ENCODE results near the gene CCDC124. TPM values are rescaled to one million over a fixed set of nuclear protein-coding genes. Genes with fewer than 3 reads are reported as not detected.

CCDC124 gene
- total and polyA plus RNA-seq, 7 donors, result 52.8 to 126 (median 84.2) TPM

DNA sequence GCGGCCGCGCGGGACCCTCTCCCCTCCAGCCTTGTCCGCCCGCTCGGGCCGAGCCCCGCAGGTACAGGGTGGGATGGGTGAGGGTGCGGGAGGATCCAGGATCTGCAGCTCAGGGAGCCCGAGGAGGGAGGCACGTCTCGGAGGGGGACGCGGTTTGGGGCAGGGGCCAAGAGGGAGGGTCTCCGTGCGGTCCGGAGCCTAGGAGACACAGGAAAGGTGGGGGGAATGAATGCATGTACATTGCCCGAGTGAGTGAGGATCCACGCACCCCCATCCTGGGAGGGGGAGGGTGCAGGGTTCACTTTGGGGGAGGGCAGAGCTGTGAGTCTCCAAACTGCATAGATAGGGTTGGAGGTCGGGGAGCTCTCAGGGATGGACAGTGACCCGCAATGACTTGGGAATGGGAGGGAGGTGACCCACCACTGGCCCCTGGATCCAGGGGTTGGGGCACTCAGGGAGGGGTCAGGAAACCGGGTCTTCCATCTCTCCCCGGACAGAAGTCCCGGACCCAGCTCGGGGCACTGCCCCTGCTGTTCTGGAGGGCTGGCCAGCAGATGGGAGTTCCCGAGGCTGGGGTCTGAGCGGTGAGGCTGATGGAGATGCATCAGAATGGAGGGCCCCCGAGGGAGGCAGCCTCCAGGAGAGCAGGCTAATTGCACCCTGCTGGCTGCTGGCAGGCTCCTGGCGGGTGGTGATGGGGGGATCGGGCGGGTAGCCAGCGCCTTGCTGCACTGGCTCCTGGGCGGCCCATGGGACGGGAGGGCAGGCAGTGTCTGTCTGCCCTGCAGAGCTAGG is 34.6 kb downstream of the CCDC124 start:
- intact Hi-C loops (cut with DNase I), result no loop called here
- Histone ChIP-seq H3K4me1 (peaks cover 0 to 7% (median 0%) of the 10 kb centered on the region in 4 donors), H3K9me3 (no peaks in the 10 kb centered on the region), H3K4me3 (peak overlapping the region in 2 of 4 donors; percentile 10 to 28), H3K27ac (no peak overlapping the region), H3K27me3 (peaks cover 13 to 60% (median 36%) of the 10 kb centered on the region in 3 donors), H3K36me3 (no peaks in the 10 kb centered on the region)
- DNase-seq, result no peak
- WGBS, 2 donors, result 14 to 17% methylated on average over 35 of the region's 35 CpGs
- no peak for TF ChIP-seq POLR2AphosphoS5 (IDR thresholded peaks at IDR 0.05)
- no peak for TF ChIP-seq POLR2A (IDR thresholded peaks at IDR 0.05)
- TF ChIP-seq, protein P1, sequence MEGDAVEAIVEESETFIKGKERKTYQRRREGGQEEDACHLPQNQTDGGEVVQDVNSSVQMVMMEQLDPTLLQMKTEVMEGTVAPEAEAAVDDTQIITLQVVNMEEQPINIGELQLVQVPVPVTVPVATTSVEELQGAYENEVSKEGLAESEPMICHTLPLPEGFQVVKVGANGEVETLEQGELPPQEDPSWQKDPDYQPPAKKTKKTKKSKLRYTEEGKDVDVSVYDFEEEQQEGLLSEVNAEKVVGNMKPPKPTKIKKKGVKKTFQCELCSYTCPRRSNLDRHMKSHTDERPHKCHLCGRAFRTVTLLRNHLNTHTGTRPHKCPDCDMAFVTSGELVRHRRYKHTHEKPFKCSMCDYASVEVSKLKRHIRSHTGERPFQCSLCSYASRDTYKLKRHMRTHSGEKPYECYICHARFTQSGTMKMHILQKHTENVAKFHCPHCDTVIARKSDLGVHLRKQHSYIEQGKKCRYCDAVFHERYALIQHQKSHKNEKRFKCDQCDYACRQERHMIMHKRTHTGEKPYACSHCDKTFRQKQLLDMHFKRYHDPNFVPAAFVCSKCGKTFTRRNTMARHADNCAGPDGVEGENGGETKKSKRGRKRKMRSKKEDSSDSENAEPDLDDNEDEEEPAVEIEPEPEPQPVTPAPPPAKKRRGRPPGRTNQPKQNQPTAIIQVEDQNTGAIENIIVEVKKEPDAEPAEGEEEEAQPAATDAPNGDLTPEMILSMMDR (IDR thresholded peaks at IDR 0.05), result no peak
- no peak for TF ChIP-seq EP300 (IDR thresholded peaks at IDR 0.05)

- 62 to 77% methylated on average over 4 of the region's 4 CpGs for WGBS, 2 donors
- Histone ChIP-seq H3K9me3 (no peaks in the 10 kb centered on the region), H3K27ac (no peak overlapping the region), H3K27me3 (peaks cover 13 to 56% (median 36%) of the 10 kb centered on the region in 3 donors), H3K4me3 (no peak overlapping the region), H3K4me1 (peaks cover 0 to 7% (median 0%) of the 10 kb centered on the region in 4 donors), H3K36me3 (no peaks in the 10 kb centered on the region)
- intact Hi-C loops (cut with DNase I), result no loop called here
- no peak for DNase-seq
- TF ChIP-seq EP300 (IDR thresholded peaks at IDR 0.05), result no peak
- no peak for TF ChIP-seq POLR2A (IDR thresholded peaks at IDR 0.05)
- TF ChIP-seq, protein P1 (IDR thresholded peaks at IDR 0.05), result no peak
- no peak for TF ChIP-seq POLR2AphosphoS5 (IDR thresholded peaks at IDR 0.05)
Measured at GRCh38 chr19:17968362-17968761, 35.5 kb downstream of the CCDC124 start.

DNA sequence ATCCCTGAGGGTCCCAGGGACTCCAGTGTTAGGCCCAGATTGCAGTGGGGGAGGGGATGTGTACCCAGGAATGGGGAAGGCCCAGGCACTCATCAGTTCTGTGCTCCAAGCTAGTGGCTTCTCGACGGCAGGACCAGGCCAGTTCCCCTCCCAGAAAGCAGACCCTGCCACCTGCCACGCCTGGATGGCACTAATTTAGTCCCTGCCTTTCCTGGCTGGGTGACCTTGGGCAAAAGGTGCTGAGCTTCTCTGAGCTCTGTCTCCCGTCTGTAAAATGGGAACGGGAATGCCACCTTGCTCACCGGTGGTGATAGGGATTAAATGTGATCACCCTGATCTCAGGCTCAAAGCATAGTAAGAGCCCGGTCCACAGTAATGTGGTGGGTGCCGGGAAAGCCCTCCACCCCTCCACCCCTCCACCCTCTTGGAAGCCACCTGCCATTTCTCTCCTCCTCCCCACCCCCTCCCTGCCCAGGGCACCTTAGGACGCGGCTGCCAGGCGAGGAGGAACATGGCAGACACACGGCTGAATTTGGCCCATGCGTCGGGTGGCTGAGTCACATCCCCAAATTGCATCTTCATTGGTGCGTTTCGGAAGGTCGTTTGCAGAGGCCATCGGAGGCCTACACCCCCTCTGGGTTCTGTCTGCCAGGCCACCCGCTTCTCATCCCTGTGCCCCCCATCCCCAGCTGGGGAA is 36.4 kb downstream of the CCDC124 start:
- intact Hi-C loops (cut with DNase I), result no loop called here
- no peak for DNase-seq
- 87 to 88% methylated on average over 19 of the region's 19 CpGs for WGBS, 2 donors
- Histone ChIP-seq H3K27ac (no peak overlapping the region), H3K4me1 (peaks cover 0 to 7% (median 0%) of the 10 kb centered on the region in 4 donors), H3K9me3 (no peaks in the 10 kb centered on the region), H3K4me3 (no peak overlapping the region), H3K27me3 (peaks cover 13 to 47% (median 36%) of the 10 kb centered on the region in 3 donors), H3K36me3 (no peaks in the 10 kb centered on the region)
- TF ChIP-seq, protein P1 (IDR thresholded peaks at IDR 0.05), result no peak
- no peak for TF ChIP-seq POLR2AphosphoS5 (IDR thresholded peaks at IDR 0.05)
- TF ChIP-seq EP300 (IDR thresholded peaks at IDR 0.05), result no peak
- no peak for TF ChIP-seq POLR2A (IDR thresholded peaks at IDR 0.05)

GRCh38 chr19:17972230-17972629 is 39.4 kb downstream of the CCDC124 start:
- peaks cover 7 to 20% (median 13%) of the 10 kb centered on the region in 3 donors for H3K27me3 ChIP-seq
- H3K36me3 ChIP-seq, result no peaks in the 10 kb centered on the region
- peaks cover 0 to 5% (median 0%) of the 10 kb centered on the region in 4 donors for H3K4me1 ChIP-seq
- H3K4me3 ChIP-seq, result no peak overlapping the region
- no peaks in the 10 kb centered on the region for H3K9me3 ChIP-seq
- H3K27ac ChIP-seq, result no peak overlapping the region
- TF ChIP-seq EP300 (IDR thresholded peaks at IDR 0.05) (no peak), POLR2A (IDR thresholded peaks at IDR 0.05) (no peak), POLR2AphosphoS5 (IDR thresholded peaks at IDR 0.05) (no peak)
- TF ChIP-seq, protein P1 (IDR thresholded peaks at IDR 0.05), result no peak
- DNase-seq, result no peak
- 66 to 78% methylated on average over 1 of the region's 1 CpG for WGBS, 2 donors
- intact Hi-C loops (cut with DNase I), result no loop called here
